Hepatocyte (in vitro differentiated cells): ENCODE data around the gene FAM177B.

Source experiments
- EZH2phosphoT487 ChIP-seq: fragments of 200-600 bp; sonication (generic); IDR thresholded peaks from one replicate; pipeline ENCODE4 v1.6.1; 2018; ENCODE audit warnings: antibody characterized with exemption, mild to moderate bottlenecking, low read depth, moderate library complexity; ENCODE audit not compliant: unreplicated experiment, severe bottlenecking
- TF ChIP-seq, protein P1 (sequence below): fragments of 200-600 bp; sonication (generic); IDR thresholded peaks from 2 replicates; pipeline ENCODE4 v1.5.1; 2016; ENCODE audit warnings: antibody characterized with exemption, mild to moderate bottlenecking; ENCODE audit not compliant: poor library complexity

- TF ChIP-seq, protein P1, sequence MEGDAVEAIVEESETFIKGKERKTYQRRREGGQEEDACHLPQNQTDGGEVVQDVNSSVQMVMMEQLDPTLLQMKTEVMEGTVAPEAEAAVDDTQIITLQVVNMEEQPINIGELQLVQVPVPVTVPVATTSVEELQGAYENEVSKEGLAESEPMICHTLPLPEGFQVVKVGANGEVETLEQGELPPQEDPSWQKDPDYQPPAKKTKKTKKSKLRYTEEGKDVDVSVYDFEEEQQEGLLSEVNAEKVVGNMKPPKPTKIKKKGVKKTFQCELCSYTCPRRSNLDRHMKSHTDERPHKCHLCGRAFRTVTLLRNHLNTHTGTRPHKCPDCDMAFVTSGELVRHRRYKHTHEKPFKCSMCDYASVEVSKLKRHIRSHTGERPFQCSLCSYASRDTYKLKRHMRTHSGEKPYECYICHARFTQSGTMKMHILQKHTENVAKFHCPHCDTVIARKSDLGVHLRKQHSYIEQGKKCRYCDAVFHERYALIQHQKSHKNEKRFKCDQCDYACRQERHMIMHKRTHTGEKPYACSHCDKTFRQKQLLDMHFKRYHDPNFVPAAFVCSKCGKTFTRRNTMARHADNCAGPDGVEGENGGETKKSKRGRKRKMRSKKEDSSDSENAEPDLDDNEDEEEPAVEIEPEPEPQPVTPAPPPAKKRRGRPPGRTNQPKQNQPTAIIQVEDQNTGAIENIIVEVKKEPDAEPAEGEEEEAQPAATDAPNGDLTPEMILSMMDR, result no peak
- no peak for TF ChIP-seq EZH2phosphoT487
Observed at GRCh38 chr1:222749927-222750326, 12.9 kb downstream of the FAM177B start.
